Left lung (tissue), 10 donors: ENCODE data around the gene SFXN5. TPM values are rescaled to one million over a fixed set of nuclear protein-coding genes. Genes with fewer than 3 reads are reported as not detected.

ENCODE experiments used
- ATAC-seq: fragments of 200-7000 bp; cut with Tn5 transposase; one replicate; pipeline ENCODE4 v1.9.1; 2020; ENCODE audit warnings: moderate library complexity
- DNase-seq, 4 donors: peaks; one replicate each; pipeline ENCODE4 v3.0.0-alpha.2; 2013 to 2020
- H3K27ac ChIP-seq, 2 donors: fragments of 200-600 bp; sonication (generic) in 1 of 2; one replicate each; pipeline versions ENCODE4 v1.5.0 to v1.8.0; 2020 to 2021
- H3K27me3 ChIP-seq, 2 donors: fragments of 200-600 bp; sonication (generic) in 1 of 2; one replicate each; pipeline versions ENCODE4 v1.5.0 to v1.8.0; 2020 to 2021
- H3K36me3 ChIP-seq, 2 donors: fragments of 200-600 bp; sonication (generic) in 1 of 2; one replicate each; pipeline versions ENCODE4 v1.5.0 to v1.8.0; 2020 to 2021
- H3K4me1 ChIP-seq, 2 donors: fragments of 200-600 bp; one replicate each; pipeline ENCODE4 v1.8.0; 2021
- H3K4me3 ChIP-seq, 2 donors: fragments of 200-600 bp; sonication (generic) in 1 of 2; one replicate each; pipeline versions ENCODE4 v1.5.0 to v1.8.0; 2020 to 2021; ENCODE audit warnings: mild to moderate bottlenecking in 1 of 2
- H3K9me3 ChIP-seq, 2 donors: fragments of 200-600 bp; sonication (generic) in 1 of 2; one replicate each; pipeline versions ENCODE4 v1.5.0 to v1.8.0; 2020 to 2021
- intact Hi-C, 2 donors: fragments of 100-400 bp; cut with DNase I; formaldehyde crosslinking; loops; one replicate each; pipeline versions ENCODE4 v1.11.2 to v1.14.2; 2022
- polyA plus RNA-seq, 6 donors: library from polyadenylated mRNA; unstranded; fragments of 120-200 nt; gene quantifications; one replicate each; pipeline ENCODE4 v1.2.1, GENCODE V29; 2013; ENCODE audit not compliant: insufficient read length in 6 of 6
- total RNA-seq, 2 donors: library from RNA; stranded (reverse); fragmentation: NEBNext Ultra II Directional; extraction: Animal tissue kit (Norgen Biotek cat#: 25700); gene quantifications; one replicate each; pipeline ENCODE4 v1.2.1, GENCODE V29; 2021
- TF ChIP-seq, protein P1 (sequence below), 2 donors: fragments of 200-600 bp; sonication (generic) in 1 of 2; IDR thresholded peaks; one replicate each; pipeline versions ENCODE4 v1.5.0 to v1.8.0; 2021; ENCODE audit warnings: antibody characterized with exemption in 2 of 2
- donor health status: DM: no; HTN: yes; CAD: no.
- donor health status: DM: no; HTN: no; CAD: no.

The SFXN5 gene
- total and polyA plus RNA-seq, 8 donors, result 14.5 to 21.1 (median 15.8) TPM

DNA sequence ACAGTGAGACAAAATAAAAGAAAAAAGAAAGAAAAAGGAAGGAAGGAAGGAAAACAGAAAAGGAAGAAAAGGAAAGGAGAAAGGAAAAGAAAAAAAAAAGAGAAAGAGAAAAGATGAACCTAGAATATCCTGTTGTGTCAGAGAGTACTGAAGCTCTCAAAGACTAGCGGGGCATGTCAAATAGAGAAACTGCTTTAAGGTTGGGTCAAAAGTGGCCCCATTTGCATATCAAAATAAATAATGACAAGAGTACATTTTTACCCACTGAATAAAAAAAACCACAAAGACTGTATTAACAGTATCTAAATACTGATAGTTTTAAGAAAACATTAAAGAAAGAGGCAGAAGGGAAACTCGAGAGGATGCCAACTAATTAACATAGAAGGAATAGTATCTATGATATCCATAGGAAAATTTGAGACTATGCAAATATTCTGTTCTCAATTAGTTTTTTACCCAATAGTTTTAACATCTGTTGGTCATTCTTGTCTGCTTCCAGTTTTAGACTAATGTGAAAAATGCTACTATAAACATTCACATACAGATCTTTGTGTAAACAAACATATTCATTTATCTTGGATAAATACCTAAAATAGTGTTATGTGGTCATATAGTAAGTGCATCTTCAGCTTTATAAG is 53.2 kb downstream of the SFXN5 start:
- TF ChIP-seq, protein P1, sequence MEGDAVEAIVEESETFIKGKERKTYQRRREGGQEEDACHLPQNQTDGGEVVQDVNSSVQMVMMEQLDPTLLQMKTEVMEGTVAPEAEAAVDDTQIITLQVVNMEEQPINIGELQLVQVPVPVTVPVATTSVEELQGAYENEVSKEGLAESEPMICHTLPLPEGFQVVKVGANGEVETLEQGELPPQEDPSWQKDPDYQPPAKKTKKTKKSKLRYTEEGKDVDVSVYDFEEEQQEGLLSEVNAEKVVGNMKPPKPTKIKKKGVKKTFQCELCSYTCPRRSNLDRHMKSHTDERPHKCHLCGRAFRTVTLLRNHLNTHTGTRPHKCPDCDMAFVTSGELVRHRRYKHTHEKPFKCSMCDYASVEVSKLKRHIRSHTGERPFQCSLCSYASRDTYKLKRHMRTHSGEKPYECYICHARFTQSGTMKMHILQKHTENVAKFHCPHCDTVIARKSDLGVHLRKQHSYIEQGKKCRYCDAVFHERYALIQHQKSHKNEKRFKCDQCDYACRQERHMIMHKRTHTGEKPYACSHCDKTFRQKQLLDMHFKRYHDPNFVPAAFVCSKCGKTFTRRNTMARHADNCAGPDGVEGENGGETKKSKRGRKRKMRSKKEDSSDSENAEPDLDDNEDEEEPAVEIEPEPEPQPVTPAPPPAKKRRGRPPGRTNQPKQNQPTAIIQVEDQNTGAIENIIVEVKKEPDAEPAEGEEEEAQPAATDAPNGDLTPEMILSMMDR (IDR thresholded peaks at IDR 0.05), result no peak

DNA sequence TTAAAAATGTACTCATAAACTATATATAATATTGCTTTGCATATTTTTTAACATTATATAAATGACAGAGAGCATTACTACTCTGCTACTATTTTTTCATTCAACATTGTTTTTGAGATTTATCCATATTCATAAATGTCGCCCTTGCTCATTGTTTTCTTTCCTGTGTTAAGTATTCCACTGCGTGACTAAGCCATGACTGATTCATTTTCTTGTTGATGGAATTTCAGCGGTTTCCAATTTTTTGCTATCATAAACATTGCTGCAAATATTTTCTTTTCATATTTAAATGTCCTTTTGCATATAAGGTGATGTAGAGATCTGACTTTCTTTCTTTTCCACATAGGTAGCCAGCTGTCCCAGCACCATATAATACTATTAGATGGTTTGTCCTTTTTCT is 57.6 kb downstream of the SFXN5 start:
- Histone ChIP-seq H3K9me3 (peaks cover 0 to 6% of the 10 kb centered on the region in 2 donors), H3K27me3 (no peaks in the 10 kb centered on the region), H3K36me3 (peaks cover 0 to 19% of the 10 kb centered on the region in 2 donors), H3K4me1 (no peaks in the 10 kb centered on the region), H3K27ac (no peak overlapping the region), H3K4me3 (no peak overlapping the region)
- TF ChIP-seq, protein P1 (IDR thresholded peaks at IDR 0.05), result no peak
- intact Hi-C loops, result no loop called here
- ATAC-seq, result no peak
- no peak for DNase-seq

More for the DNA sequence above, 53.2 kb downstream of the SFXN5 start:
- Histone ChIP-seq H3K9me3 (no peaks in the 10 kb centered on the region), H3K27ac (no peak overlapping the region), H3K36me3 (peaks cover 0 to 42% of the 10 kb centered on the region in 2 donors), H3K27me3 (no peaks in the 10 kb centered on the region), H3K4me3 (no peak overlapping the region), H3K4me1 (no peaks in the 10 kb centered on the region)
- no peak for DNase-seq
- ATAC-seq, result no peak
- intact Hi-C loops, result no loop called here

DNA sequence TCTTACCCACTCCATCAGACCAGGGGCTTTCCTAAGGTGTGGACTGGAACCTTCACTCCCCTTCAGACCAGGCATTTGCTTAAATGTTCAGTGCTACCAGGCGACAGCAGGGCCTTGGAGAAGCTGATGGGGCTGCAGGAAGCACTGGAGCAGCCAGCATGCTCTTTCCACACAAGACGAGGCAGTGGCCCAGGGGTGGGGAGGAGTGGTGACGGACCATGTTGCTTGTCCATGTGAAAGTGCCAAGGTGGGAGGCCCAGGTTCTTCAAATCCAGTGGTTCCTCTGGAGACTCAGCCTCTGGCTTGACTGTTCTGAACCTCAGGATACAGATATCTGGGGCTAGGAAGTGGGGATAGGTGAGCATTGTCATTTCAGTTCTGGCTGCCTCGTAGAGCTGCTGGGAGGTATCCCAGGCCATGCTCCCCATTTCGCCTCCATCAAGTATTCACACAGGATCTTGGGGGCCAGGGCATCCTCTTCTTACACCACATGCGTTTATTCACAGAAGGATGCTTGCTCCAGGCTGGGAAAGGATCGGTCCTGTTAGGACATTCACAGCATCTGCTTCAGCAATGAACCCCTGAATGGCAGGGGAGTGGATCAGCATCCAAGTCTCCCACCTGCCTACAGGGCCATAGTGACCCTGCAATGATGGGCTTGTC is 62.2 kb downstream of the SFXN5 start:
- no peaks in the 10 kb centered on the region for H3K4me1 ChIP-seq
- peaks cover 0 to 33% of the 10 kb centered on the region in 2 donors for H3K36me3 ChIP-seq
- TF ChIP-seq, protein P1 (IDR thresholded peaks at IDR 0.05), result no peak
- peaks cover 0 to 6% of the 10 kb centered on the region in 2 donors for H3K9me3 ChIP-seq
- H3K4me3 ChIP-seq, result no peak overlapping the region
- no peak for DNase-seq
- no peak for ATAC-seq
- no peak overlapping the region for H3K27ac ChIP-seq
- intact Hi-C loops, result no loop called here
- no peaks in the 10 kb centered on the region for H3K27me3 ChIP-seq

DNA sequence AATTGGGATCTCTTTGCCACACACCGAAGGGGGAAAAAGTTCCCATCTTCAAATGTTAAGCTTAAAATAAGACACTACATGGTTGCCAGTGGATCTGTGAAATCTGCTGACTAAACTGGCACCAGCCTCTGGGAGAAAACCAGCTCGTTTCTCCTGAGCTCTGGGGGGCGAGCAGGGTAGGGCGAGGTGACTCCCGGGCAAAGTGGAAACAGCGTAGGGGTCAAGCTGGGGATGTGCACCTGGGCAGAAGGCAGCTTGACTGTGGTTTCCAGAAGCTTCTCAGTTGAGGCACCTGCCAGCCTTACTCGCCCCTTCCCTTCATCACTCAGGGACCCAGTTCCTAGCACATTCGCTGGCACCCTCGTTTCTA is 62.8 kb downstream of the SFXN5 start:
- no peak for DNase-seq
- TF ChIP-seq, protein P1 (IDR thresholded peaks at IDR 0.05), result no peak
- peaks cover 0 to 6% of the 10 kb centered on the region in 2 donors for H3K9me3 ChIP-seq
- H3K36me3 ChIP-seq, result peaks cover 0 to 33% of the 10 kb centered on the region in 2 donors
- H3K27me3 ChIP-seq, result no peaks in the 10 kb centered on the region
- ATAC-seq, result no peak
- no peaks in the 10 kb centered on the region for H3K4me1 ChIP-seq
- no peak overlapping the region for H3K4me3 ChIP-seq
- intact Hi-C loops, result no loop called here
- H3K27ac ChIP-seq, result no peak overlapping the region

DNA sequence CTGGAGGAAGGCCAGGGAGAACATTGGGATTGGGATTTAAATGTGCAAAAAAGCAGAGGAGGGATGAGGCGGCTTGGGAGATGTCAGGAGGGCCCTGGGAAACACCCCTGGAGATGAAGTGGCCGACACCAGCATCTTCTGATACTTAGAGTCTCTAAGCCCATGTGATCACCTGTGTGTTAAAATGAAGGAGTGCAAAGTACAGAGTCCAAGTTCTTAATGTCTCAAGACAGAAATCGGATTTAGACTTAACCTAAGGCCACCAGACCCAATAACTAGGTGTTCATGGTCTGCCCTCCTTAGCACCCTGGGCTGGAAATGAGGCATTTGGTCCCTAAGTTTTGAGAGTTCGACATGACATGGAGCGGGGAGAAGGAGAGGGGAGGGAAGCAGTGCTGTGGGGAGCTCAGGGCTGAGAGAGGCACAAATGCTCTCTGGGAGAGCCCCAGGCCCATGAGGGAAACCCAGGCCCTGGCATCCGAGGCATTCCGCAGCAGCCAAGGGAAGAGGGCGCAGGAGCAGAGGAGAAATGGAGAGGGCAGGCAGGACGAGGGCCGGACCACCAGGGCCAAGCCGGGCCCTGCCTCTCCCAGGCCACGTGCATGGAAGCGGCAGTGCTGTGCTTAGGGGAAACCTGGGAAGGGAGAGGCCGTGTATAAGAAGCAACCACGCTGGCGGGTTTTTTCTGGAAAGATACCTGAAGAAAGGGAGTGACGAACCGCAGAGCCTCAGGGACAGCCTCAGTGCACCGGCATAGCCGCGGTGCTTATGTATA is 63.3 kb downstream of the SFXN5 start:
- no peak for ATAC-seq

More for the DNA sequence above, 63.3 kb downstream of the SFXN5 start:
- intact Hi-C loops, result no loop called here
- DNase-seq, result no peak
- Histone ChIP-seq H3K9me3 (peaks cover 0 to 6% of the 10 kb centered on the region in 2 donors), H3K4me3 (no peak overlapping the region), H3K4me1 (no peaks in the 10 kb centered on the region), H3K27ac (no peak overlapping the region), H3K27me3 (no peaks in the 10 kb centered on the region), H3K36me3 (peaks cover 0 to 33% of the 10 kb centered on the region in 2 donors)
- TF ChIP-seq, protein P1 (IDR thresholded peaks at IDR 0.05), result no peak
